Medulla oblongata (tissue), 1 donor: ENCODE measurements around the gene AGXT2.

Experiments
- DNase-seq: peaks from one replicate; pipeline ENCODE4 v3.0.0-alpha.2; 2015; ENCODE audit errors: extremely low spot score

The AGXT2 gene

GRCh38 chr5:35047785-35048404, at the start of gene AGXT2:
TSS of gene AGXT2 (minus strand) at chr5:35047949. CDS start at chr5:35047892, 57 bp downstream.
- DNase-seq = no peak

- DNase-seq = no peak
Observed at GRCh38 chr5:35096932-35097331, 49.2 kb upstream of the AGXT2 start.

GRCh38 chr5:35096216-35096615, 48.5 kb upstream of the AGXT2 start:
- DNase-seq = no peak

- DNase-seq = no peak
Observed at GRCh38 chr5:35095366-35095765, 47.6 kb upstream of the AGXT2 start.

- no peak for DNase-seq
Observed at GRCh38 chr5:35094948-35095347, 47.2 kb upstream of the AGXT2 start.

- no peak for DNase-seq
Observed at GRCh38 chr5:35092703-35093102, 45.0 kb upstream of the AGXT2 start.

- no peak for DNase-seq
Observed at GRCh38 chr5:35091704-35092103, 44.0 kb upstream of the AGXT2 start.

- DNase-seq = peak; percentile 70
Observed at GRCh38 chr5:35089334-35090314, 41.9 kb upstream of the AGXT2 start.

- no peak for DNase-seq
Observed at GRCh38 chr5:35087991-35088390, 40.2 kb upstream of the AGXT2 start.

GRCh38 chr5:35083150-35083549, 35.4 kb upstream of the AGXT2 start:
- DNase-seq = no peak

- no peak for DNase-seq
Observed at GRCh38 chr5:35082530-35082929, 34.8 kb upstream of the AGXT2 start.

- no peak for DNase-seq
Observed at GRCh38 chr5:35081134-35081533, 33.4 kb upstream of the AGXT2 start.

GRCh38 chr5:35073160-35073559, 25.4 kb upstream of the AGXT2 start:
- DNase-seq = no peak

- DNase-seq = no peak
Observed at GRCh38 chr5:35069188-35069587, 21.4 kb upstream of the AGXT2 start.

- DNase-seq = no peak
Observed at GRCh38 chr5:35067985-35068384, 20.2 kb upstream of the AGXT2 start.

- no peak for DNase-seq
Observed at GRCh38 chr5:35066260-35066795, 18.6 kb upstream of the AGXT2 start.

GRCh38 chr5:35063414-35063813, 15.7 kb upstream of the AGXT2 start:
- no peak for DNase-seq

GRCh38 chr5:35061211-35061770, 13.5 kb upstream of the AGXT2 start:
- no peak for DNase-seq

- DNase-seq = no peak
Observed at GRCh38 chr5:35060236-35060635, 12.5 kb upstream of the AGXT2 start.

- no peak for DNase-seq
Observed at GRCh38 chr5:35059251-35059650, 11.5 kb upstream of the AGXT2 start.

GRCh38 chr5:35058374-35058788, 10.6 kb upstream of the AGXT2 start:
- peak; percentile 29 for DNase-seq

- no peak for DNase-seq
Observed at GRCh38 chr5:35056686-35057085, 8.9 kb upstream of the AGXT2 start.
